Cardiac muscle cell (in vitro differentiated cells and primary cell): Measurements from ENCODE around the gene CHDH. TPM values are rescaled to one million over a fixed set of nuclear protein-coding genes. Genes with fewer than 3 reads are reported as not detected.

Source experiments
- DNase-seq, 2 donors: peaks; one replicate each; pipeline versions ENCODE4 v3.0.0 to v3.0.0-alpha.2; 2010 to 2017; ENCODE audit warnings: low read depth in 1 of 2, low spot score in 1 of 2
- H3K27ac ChIP-seq: fragments of 200-600 bp; sonication (generic); 2 replicates; pipeline ENCODE4 v1.5.1; 2016
- H3K27me3 ChIP-seq: fragments of 200-600 bp; sonication (generic); 2 replicates; pipeline ENCODE4 v1.6.0; 2016; ENCODE audit warnings: control low read depth
- H3K36me3 ChIP-seq: fragments of 200-600 bp; sonication (generic); 2 replicates; pipeline ENCODE4 v1.5.1; 2016; ENCODE audit warnings: control low read depth
- H3K4me1 ChIP-seq: fragments of 200-600 bp; sonication (generic); 2 replicates; pipeline ENCODE4 v1.8.1; 2017; ENCODE audit warnings: low read depth, mild to moderate bottlenecking, mixed run types
- H3K4me3 ChIP-seq: fragments of 200-600 bp; sonication (generic); 2 replicates; pipeline ENCODE4 v1.5.1; 2016; ENCODE audit warnings: mild to moderate bottlenecking
- H3K9me3 ChIP-seq: fragments of 200-600 bp; sonication (generic); 2 replicates; pipeline ENCODE4 v1.5.1; 2017; ENCODE audit warnings: low read depth, mild to moderate bottlenecking, control low read depth
- polyA plus RNA-seq: library from polyadenylated mRNA; unstranded; fragments of >200 nt; fragmentation: Nextera tagmentation; extraction: Ambion mirVana; gene quantifications from 2 replicates; pipeline ENCODE4 v1.2.1, GENCODE V29; 2016
- total RNA-seq: library from RNA; depleted of rRNA; stranded (reverse); fragments of >200 nt; gene quantifications from 2 replicates; pipeline ENCODE4 v1.2.3, GENCODE V29; 2016
- TF ChIP-seq, protein P1 (sequence below): IDR thresholded peaks from 2 replicates; pipeline ENCODE4 v1.5.1; 2012; ENCODE audit warnings: low read depth, mild to moderate bottlenecking, low read length

The CHDH gene, protein sequence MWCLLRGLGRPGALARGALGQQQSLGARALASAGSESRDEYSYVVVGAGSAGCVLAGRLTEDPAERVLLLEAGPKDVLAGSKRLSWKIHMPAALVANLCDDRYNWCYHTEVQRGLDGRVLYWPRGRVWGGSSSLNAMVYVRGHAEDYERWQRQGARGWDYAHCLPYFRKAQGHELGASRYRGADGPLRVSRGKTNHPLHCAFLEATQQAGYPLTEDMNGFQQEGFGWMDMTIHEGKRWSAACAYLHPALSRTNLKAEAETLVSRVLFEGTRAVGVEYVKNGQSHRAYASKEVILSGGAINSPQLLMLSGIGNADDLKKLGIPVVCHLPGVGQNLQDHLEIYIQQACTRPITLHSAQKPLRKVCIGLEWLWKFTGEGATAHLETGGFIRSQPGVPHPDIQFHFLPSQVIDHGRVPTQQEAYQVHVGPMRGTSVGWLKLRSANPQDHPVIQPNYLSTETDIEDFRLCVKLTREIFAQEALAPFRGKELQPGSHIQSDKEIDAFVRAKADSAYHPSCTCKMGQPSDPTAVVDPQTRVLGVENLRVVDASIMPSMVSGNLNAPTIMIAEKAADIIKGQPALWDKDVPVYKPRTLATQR
- total RNA-seq (11.5 and 36.1 TPM in 2 replicates), polyA plus RNA-seq (12.8 and 23.3 TPM in 2 replicates)

GRCh38 chr3:53846134-53846850 is at the start of gene CHDH, which contains the start of gene IL17RB:
CHDH (minus strand) TSS chr3:53846419; CDS start chr3:53824008, 22,411 bp downstream.
IL17RB (plus strand) TSS chr3:53846568; CDS start chr3:53846589, 21 bp downstream.
- H3K27me3 ChIP-seq, result peaks cover 5% of the 10 kb centered on the region
- H3K4me3 ChIP-seq, result peak within 1 kb of the TSS; percentile 53
- no peaks in the 10 kb centered on the region for H3K36me3 ChIP-seq
- peak in 1 of 2 donors; percentile 74 for DNase-seq
- peaks cover 7% of the 10 kb centered on the region for H3K4me1 ChIP-seq
- H3K27ac ChIP-seq, result peak within 1 kb of the TSS; percentile 93
- TF ChIP-seq, protein P1, sequence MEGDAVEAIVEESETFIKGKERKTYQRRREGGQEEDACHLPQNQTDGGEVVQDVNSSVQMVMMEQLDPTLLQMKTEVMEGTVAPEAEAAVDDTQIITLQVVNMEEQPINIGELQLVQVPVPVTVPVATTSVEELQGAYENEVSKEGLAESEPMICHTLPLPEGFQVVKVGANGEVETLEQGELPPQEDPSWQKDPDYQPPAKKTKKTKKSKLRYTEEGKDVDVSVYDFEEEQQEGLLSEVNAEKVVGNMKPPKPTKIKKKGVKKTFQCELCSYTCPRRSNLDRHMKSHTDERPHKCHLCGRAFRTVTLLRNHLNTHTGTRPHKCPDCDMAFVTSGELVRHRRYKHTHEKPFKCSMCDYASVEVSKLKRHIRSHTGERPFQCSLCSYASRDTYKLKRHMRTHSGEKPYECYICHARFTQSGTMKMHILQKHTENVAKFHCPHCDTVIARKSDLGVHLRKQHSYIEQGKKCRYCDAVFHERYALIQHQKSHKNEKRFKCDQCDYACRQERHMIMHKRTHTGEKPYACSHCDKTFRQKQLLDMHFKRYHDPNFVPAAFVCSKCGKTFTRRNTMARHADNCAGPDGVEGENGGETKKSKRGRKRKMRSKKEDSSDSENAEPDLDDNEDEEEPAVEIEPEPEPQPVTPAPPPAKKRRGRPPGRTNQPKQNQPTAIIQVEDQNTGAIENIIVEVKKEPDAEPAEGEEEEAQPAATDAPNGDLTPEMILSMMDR, result no peak
- no peaks in the 10 kb centered on the region for H3K9me3 ChIP-seq

- H3K9me3 ChIP-seq, result no peaks in the 10 kb centered on the region
- H3K4me3 ChIP-seq, result peak overlapping the region; percentile 31
- TF ChIP-seq, protein P1, result no peak
- H3K36me3 ChIP-seq, result peaks cover 9% of the 10 kb centered on the region
- DNase-seq, result peak in 1 of 2 donors; percentile 2
- peak overlapping the region; percentile 95 for H3K27ac ChIP-seq
- peaks cover 12% of the 10 kb centered on the region for H3K4me1 ChIP-seq
- H3K27me3 ChIP-seq, result peaks cover 13% of the 10 kb centered on the region
Measured at GRCh38 chr3:53892286-53892637, 46.0 kb upstream of the CHDH start.

- peaks cover 15% of the 10 kb centered on the region for H3K36me3 ChIP-seq
- TF ChIP-seq, protein P1, result no peak
- H3K27ac ChIP-seq, result peak within 1 kb of the TSS; percentile 95
- peak within 1 kb of the TSS; percentile 88 for H3K4me3 ChIP-seq
- DNase-seq, result peak; percentile 99 to 100
- H3K27me3 ChIP-seq, result peaks cover 7% of the 10 kb centered on the region
- H3K4me1 ChIP-seq, result peaks cover 12% of the 10 kb centered on the region
- H3K9me3 ChIP-seq, result no peaks in the 10 kb centered on the region
Measured at GRCh38 chr3:53891497-53892285, 45.5 kb upstream of the CHDH start, which contains the start of gene SELENOK. SELENOK (minus strand) TSS chr3:53891859.

- Histone ChIP-seq H3K4me1 (peaks cover 12% of the 10 kb centered on the region), H3K27ac (peak overlapping the region; percentile 95), H3K4me3 (peak overlapping the region; percentile 88), H3K27me3 (peaks cover 1% of the 10 kb centered on the region), H3K36me3 (peaks cover 19% of the 10 kb centered on the region), H3K9me3 (no peaks in the 10 kb centered on the region)
- TF ChIP-seq, protein P1, result no peak
- peak in 1 of 2 donors; percentile 37 for DNase-seq
Measured at GRCh38 chr3:53890726-53891475, 44.7 kb upstream of the CHDH start.
